Fibroblast of lung (primary cell): ENCODE measurements around the gene TGM2.

ENCODE experiments used
- EZH2 ChIP-seq: IDR thresholded peaks from 2 replicates; pipeline ENCODE4 v1.5.1; 2012; ENCODE audit warnings: low read length, control low read depth, mild to moderate bottlenecking; ENCODE audit errors: missing control alignments
- TF ChIP-seq, protein P1 (sequence below), 2 donors: IDR thresholded peaks in 1 of 2; conservative IDR thresholded peaks in 1 of 2; 1 replicate in 1 of 2; 2 replicates in 1 of 2; pipeline ENCODE4 v1.5.1; 2011 to 2012; ENCODE audit warnings: low read length in 2 of 2, control low read depth in 1 of 2, inconsistent platforms in 1 of 2, low read depth in 1 of 2, mild to moderate bottlenecking in 1 of 2

DNA sequence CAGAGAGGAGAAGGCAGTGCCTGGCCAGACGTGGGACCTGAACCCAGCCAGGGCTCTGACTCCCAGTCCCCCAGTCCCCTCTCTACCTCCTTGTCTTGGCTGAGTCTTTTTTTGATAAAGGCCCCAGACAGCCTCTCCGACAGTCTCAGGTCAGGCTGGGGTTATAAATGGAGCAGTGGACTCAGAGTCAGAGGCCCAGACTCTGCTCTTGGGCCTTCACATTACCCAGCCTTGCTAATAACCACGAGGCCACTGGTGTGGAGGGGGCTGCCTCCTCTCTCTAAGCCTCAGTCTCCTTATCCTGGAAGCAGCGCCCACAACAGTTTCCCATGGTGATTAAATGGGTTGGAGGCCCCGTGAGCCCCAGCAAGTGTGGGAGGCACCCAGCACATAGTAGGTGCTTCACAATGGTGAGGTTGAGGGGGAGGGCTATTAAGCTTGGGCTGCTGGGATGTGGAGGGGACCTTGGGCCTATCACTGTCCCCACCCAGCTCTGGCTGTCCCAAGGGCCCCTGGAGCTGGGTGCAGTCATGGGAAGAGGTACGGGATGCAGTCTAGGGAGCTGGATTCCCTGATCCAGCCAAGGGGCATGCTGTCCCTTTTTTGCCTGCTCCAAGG, 35.7 kb downstream of the TGM2 start:
- TF ChIP-seq, protein P1, sequence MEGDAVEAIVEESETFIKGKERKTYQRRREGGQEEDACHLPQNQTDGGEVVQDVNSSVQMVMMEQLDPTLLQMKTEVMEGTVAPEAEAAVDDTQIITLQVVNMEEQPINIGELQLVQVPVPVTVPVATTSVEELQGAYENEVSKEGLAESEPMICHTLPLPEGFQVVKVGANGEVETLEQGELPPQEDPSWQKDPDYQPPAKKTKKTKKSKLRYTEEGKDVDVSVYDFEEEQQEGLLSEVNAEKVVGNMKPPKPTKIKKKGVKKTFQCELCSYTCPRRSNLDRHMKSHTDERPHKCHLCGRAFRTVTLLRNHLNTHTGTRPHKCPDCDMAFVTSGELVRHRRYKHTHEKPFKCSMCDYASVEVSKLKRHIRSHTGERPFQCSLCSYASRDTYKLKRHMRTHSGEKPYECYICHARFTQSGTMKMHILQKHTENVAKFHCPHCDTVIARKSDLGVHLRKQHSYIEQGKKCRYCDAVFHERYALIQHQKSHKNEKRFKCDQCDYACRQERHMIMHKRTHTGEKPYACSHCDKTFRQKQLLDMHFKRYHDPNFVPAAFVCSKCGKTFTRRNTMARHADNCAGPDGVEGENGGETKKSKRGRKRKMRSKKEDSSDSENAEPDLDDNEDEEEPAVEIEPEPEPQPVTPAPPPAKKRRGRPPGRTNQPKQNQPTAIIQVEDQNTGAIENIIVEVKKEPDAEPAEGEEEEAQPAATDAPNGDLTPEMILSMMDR (conservative IDR thresholded peaks at IDR 0.05 in 1 of 2, IDR thresholded peaks at IDR 0.05 in 1 of 2; ENCODE audit: low read depth in 1 of 2, low read length in 2 of 2): no peak
- TF ChIP-seq EZH2: no peak
